Germinal center (tissue), 1 donor: ENCODE results near the gene ASCL5.
"Not testable (repeated sequence)": the region's sequence is repeated elsewhere in the genome, so short reads cannot be mapped to it uniquely, and the experiment has no call there.

Source experiments
- DNase-seq: peaks from one replicate; pipeline ENCODE4 v3.0.0; 2012; ENCODE audit warnings: mixed read lengths, low spot score

The ASCL5 gene, protein sequence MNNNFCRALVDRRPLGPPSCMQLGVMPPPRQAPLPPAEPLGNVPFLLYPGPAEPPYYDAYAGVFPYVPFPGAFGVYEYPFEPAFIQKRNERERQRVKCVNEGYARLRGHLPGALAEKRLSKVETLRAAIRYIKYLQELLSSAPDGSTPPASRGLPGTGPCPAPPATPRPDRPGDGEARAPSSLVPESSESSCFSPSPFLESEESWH

DNA sequence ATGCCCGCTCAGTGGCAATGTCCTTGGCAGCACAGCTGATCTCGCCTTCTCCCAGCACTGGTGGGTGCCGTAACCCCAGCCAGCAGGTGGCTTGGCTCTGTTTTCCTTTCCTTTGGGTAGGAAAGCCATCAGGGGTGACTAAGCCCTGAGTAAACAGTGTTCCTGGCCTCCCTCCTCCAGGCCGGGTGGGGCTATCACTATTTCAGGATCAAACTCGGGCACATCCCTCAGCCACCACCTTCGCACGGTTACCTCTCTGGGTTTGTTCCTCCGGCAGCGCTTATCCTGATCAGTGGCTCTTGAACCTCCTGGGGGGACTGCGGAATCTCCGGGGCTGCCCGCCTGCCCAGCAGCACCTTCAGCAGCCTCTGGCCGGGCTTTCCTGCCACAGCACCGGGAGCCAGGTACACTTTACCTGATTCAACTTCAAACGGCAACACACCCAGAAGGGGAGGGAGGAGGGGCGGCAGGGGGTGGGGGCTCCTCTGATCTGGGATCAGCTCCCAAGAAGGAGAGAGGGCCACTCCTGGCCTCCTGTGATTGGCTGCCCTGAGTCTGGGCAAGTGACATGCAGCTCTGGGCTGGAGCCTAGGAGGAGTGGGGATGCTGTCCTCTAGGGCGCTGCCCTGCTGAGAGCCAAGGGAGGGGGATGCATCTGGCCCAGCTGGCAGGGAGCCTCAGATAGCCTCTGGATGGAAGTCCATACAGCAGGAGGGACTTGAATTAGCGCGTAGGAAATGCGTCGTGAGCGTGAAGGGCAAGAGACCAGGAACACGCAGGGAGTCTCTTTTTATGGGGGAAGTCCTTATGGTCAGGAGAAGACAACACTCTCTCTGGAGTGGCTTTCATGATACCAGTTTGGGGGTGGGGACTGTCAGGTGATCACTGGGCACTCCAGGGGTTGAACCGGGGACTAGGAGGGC, at the start of gene ASCL5:
ASCL5 (minus strand) TSS at position 353 of the 923 bp plus-strand sequence. CDS start 11,812 bp downstream, outside the sequence.
- DNase-seq = no peak

DNA sequence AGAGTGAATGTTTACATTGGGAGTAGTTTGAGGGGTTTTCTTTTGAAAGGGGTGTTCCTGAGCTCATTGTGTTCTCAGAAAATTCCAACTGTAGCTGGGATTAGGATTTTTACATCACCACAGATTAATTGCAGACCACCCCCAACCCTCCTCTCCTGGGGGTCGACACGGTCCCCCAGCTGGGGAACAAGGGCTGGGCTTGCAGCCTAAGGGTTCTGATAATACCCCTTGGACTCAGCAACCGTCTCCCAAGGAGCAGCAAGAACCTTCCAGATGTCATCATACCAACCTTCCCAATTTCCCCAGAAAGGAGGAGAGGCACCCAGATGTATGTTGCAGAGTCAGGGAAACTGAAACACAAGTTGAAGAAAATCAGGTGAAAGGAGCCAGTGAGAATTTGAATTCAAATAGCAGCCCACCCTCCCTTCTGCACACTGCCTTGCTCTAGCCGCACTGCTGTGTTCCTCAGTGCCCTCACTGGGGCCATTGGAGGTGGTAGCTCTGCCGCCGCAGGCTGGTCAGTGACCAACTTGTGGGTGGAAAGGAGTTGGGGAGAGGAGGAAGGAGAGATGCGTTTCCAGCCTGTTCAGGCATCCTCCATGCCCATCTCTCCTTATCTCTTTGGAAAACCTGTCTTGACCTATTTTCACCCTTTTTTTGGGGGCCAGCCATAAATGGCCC, 49.0 kb upstream of the ASCL5 start:
- DNase-seq = no peak

DNA sequence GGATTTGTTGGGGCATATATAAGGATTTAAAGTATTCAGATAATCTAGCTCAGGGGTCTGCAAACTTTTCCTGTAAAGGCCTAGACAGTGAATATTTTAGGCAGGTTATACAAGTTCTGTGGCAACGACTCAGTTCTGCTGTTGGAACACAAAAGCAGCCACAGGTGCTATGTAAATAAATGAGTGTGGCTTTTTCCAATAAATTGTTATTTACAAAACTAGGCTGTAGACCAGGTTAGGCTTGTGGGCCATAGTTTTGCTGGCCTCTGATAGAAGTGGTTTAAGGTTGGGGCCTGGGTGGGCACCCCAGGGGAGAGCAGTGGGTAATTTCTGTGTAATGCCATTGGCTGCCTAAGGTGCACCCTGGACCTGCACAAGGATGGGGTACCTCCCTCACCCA, 46.8 kb upstream of the ASCL5 start:
- no peak for DNase-seq

DNA sequence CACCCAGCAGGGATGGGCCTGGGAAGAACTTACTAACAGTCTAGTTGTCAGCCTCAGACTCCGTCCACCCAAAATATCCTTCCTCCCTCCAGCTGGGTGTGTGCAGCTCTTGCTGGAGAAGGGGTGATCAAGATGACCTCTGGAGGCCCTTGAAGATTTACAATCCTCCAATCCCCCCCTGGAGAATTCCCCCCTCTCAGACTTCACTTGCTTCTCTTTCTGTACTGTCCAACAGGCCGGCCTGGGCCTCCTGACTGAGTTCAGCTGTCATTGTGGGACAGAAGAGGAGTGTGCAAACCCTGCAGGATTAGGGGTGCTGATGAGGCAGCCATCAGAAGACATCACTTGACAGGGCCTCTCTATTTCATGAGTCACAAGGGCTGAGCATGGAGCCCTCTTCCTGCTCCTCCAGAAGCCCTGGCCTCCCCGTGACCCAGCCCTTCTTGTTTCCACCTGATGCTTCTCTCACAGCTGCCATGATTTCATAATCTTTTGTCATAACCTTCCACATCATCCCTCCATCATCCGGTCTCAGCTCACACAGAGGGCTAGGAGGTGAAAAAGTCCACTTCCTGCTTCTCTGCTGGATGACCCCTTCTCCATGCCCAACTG, 46.1 kb upstream of the ASCL5 start:
- DNase-seq = no peak

DNA sequence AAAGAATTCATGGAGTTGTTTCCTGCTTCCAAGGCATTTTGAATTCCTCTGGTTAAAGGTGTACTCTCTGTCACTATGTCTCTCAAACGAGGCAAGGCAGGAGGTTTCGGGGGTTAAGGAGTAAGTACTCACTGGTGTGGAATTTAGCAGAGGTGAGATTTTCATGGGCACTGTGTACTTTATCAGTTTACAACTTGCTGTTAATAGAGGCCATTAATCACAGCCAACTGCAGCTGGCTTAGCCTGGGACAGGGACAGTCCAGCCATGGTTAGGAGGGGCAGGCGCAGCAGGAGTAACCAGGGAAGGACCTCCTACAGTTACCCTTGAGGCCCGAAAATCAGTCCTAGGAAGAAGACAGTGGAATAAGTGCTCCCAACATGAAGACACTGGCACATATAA, 45.3 kb upstream of the ASCL5 start:
- no peak for DNase-seq

DNA sequence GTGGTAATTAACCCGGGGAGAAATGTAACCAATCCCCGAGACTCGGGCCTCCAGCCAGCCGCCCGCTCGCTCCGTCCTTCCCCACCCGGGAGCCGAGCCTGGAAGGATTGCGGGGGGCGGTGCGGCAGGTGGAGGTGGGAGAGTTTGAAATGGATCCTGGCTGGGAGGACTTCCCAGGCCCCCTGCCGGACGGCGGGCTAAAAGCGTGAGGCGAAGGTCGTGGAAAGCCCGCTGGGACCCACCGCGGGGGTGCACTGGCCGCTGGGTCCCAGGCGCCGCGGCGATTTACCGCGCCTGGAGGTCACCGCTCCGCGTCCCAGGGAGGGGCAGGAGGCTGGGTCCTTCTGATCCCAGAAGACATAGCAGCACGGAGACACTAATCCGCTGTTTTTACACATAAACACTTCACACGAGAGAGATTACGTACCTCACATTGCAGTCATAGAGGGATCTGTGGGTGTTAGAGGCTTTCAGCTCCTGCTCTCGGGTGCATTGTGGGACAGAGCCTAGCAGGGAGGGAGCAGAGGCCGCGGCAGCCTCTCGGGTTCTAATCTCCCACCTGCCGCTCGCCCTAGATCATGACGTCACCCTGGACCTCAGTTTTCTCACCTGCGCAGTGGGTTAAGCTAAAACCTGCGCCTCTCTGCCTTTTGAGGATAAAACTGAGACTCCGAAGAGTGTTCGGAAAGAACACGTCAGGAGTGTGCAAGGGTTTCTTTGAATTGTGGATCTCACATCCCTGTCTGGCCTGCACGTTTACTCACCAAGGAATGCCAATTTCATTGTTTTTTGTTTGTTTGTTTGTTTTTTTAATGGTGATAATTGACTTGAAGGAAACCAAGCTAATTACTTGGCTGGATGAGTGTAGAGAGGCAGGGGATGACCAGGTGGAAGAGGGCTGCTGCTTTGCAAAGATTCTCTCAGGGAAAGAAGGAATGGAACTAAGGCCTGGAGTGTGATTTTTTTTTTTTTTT, 44.4 kb upstream of the ASCL5 start:
- peak; percentile 59 for DNase-seq

DNA sequence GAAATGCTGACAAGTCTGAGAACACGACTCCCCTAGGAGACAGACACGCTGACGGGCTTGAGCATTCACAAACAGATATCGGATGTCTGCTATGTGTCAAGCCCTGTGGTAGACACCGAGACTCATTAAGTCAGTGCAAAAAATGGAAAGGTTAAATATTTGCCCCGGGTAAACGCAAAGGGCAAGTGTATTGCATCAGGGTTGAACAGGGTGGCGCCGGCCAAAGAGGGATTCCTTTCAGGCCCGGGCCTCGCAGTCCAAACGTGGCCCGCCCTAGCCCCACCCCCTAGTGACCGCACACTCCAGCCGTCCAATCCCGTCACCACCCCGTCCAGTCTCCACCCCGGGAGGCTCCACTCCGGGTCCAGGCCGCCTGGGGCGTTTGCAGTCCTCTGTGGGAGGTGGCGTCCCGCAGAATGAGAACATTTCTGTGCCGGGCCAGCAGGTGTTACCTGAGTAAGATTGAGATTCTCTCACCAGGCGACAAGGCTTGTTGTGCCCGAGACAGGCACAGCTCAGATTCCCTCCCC, 43.6 kb upstream of the ASCL5 start:
- DNase-seq = peak; percentile 89

DNA sequence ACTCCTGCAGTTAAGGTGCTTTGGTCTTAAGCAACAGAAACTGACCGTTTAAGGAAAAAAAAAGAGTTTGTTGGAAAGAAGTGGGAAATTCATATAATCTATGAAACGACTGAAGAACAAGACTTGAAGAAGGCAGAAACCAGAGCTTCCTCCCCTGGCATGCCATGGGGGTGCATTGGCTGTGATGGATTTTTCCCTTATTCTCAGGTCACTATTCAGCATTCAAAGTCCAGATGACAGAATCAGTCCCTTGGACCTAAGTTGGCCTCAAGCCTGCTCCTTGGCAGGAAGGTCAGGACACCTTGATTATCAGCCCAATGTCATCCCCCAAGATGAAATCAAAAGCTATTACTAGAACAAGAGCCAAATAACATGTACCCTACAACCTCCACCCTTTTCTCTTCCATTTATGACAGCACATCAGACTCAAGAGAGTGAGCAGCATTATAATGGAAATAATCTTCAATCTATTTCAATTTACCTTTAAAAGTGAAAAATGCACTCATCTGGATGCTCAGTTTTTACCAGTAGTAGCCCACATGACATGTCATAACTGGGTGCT, 43.1 kb upstream of the ASCL5 start:
- no peak for DNase-seq

DNA sequence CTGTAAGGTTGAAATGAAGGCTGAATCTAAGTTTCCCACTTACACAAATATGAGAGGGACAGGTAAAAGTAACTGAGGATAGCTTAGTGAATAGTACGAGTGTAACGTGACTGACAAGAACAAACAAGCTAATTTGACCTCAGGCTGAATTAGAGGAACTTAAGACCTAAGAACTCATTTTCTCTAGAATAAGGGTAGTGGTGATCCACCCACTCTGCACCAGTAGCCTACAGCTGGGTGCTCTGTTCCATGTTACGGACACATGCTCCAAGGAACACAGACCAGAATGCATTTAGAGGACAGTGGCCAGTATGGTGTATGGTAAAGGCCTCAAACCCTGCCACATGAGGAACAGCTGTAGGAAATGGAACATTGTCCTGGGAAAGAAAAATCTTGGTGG, 42.2 kb upstream of the ASCL5 start:
- DNase-seq = no peak

DNA sequence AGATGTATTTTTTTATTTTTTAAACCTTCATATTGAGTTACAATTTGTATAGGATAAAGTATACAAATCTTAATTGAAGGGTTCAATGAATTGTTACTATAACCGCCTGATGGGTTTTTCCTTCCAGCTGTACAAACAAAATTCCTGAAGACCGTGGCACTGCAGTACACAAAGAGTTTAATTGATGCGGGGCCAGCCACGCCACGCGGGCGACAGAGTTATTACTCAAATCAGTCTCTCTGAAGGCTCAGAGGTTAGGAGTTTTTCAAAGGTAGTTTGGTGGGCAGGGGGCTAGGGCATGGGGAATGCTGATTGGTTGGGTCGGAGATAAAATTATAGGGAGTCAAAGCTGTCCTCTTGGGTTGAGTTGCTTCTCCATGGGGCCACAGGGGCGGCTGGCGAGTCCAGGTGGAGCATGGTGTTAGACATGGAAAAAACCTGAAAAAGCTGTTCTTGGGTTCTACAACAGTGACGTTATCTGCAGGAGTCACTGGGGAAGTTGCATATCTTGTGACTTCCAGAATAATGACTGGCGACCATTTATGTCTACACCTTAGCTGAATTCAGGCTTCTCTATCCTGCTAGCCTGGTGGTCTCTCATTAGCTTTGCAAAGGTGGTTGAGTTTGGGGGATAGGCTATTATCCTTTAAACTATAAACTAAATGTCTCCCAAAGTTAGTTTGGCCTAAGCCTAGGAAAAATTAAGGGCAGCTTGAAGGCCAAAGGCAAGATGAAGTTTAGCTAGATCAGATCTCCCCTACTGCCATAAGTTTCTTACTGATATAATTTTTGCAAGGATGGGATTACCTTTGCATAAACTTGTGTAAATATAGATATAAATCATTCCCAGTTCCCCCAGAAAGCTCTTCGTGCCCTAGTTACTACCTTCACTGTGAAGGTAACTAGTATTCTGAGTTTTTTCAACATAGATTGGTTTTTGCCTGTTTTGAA, 40.3 kb upstream of the ASCL5 start:
- no peak for DNase-seq

DNA sequence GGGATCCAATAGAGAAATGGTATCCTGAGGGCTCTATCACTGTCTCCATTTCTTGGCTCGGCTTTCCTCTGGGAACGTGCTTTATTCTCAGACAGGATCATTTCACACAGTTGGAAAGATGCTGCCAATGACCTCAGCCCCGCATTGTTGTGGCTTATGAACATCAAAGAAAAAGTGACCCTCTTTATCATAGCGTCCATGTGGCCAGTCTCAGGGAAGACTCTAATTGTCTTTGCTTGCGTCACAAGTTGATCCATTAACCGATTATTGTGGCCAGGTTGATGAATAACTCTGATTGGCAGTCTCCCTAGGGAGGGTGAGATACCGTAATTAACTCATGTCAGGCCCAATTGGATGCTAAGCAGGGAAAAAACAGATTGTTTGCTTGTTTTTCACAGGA, 37.7 kb upstream of the ASCL5 start:
- DNase-seq = no peak

DNA sequence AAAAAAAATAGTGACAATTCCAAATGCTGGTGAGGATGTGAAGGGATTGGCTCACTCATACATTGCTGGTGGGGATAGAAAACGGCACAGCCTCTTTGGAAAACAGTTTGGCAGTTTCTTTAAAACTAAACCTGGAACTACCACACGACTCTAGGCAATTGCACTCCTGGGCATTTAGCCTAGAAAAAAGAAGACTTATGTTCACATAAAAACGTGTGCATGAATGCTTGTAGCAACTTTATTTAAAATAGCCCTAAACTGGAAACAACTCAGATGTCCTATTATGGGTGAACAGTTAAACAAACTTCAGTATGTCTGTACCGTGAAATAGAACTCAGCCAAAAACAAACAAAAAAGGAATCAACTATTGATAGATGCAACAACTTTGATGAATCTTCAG, 36.7 kb upstream of the ASCL5 start:
- DNase-seq = no peak

DNA sequence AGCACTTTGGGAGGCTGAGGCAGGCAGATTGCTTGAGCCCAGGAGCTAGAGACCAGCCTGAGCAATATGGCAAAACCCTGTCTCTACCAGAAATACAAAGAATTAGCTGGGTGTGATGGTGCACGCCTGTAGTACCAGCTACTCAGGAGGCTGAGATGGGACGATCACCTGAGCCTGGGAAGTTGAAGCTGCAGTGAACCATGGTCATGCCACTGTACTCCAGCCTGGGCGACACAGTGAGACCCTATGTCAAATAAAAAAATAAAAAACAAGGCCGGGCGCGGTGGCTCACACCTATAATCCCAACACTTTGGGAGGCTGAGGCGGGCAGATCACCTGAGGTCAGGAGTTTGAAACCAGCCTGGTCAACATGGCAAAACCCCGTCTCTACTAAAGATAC, 36.1 kb upstream of the ASCL5 start:
- not testable (repeated sequence) for DNase-seq

DNA sequence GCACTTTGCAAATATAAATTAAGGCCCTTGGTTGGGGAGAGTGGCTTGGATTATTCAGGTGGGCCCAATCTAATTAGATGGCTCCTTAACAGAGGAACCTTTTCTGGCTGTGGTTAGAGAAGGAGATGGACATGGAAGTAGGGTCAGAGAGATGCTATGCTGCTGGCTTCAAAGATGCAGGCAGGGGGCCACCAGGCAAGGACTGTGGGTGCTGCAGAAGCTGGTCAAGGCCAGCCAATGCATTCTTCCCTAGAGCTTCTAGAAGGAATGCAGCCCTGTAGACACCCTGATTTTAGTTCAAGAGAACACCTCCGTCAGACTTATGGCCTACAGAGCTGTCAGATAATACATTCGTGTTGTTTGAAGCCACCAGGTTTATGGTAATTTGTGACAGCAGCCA, 31.0 kb upstream of the ASCL5 start:
- DNase-seq = no peak

DNA sequence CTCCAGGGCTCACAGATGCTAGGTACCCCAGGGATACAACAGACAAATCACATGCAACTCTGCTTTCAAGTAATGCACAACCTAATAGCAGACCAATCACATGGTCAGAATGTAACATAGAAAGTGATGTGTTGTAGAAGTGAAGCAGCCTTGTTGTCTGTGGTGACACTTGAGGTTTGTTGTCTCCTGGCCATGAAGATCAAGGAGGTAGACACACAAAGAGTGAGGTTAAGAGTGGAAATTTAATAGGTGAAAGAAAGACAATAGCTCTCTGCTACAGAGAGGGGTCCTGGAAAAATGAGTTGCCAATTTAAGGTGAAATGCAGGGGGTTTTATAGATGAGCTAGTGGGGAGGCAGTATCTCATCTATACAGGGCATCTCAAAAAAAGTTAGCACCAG, 29.8 kb upstream of the ASCL5 start:
- no peak for DNase-seq

DNA sequence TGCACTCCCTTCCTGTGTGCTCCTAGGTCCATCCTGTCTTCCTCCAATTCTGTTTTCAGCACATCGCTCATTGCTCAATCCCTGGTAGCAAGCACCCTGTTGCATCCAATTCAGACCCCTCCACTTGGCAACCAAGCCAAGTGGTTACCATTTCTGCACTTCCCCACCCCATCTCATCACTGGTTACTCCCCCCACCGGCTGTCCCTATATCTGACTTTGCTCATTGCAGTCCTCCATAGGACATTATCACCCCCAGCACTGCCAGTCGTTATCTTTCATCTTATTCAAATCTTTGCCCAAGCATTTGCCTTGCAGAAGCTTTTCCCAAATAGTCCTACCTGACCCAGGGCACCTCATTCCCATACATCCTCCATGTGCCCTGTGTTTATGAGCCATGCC, 29.4 kb upstream of the ASCL5 start:
- DNase-seq = no peak

DNA sequence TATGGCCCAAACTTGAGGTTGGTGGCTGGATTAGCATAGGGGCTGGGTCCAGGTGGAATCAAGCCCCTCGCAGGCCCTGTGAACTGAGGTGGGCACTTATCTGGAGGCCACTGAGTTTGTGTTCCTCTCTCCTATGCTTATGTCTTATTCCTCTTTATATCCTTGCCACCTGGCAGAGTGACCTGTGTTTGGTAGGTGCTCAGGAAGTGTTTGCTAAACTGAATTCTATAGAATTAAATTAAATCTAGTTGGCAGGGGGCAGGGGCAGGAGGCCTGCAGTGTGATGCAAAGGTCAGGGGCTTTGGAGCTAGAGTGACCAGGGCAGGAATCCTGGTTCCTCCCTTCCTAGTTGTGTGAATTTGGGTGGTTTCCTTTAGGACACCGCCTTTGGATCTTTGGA, 28.4 kb upstream of the ASCL5 start:
- DNase-seq = no peak

DNA sequence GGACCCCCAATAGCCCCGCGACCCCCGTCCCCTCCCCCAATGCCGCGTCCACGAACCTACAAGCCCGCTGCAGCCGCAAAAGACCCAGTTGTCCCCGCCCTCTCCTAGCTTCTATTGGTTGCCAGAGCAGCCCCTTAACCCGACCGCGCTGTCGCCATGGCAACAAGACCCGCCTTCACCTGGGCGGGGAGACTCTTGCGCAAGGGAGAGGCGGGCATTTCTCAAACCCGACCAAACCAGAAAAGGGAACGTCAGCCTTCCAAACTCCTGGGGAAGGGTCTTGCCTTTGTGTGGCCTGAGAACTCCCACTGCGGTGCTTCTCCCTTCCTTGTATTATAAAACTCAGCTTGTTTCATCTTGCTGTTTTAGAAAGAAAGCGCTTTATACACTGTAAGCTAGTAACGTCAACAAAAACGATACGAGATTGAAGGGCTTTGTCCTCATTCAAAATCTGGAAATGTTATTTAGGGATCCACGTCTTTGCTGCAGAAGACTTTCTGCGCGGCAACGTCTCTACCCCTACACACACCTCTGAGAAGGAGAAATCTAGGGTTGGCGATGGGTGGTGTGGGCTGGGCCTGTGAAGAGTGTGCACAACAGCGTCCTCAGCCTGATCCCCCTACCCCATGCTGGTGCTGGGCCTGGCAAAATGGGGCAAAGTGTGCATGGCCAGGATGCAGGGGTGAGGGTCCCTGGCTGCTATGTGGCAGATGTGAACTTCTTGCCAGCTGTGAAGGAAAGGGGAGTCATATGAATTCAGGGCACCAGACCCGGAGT, 27.6 kb upstream of the ASCL5 start, which contains the start of gene TMEM9:
TMEM9 (minus strand) TSS at position 86 of the 777 bp plus-strand sequence. CDS start 551 bp downstream, outside the sequence.
- peak; percentile 98 for DNase-seq
